ENCODE data around the gene BRSK2.

The BRSK2 gene

DNA sequence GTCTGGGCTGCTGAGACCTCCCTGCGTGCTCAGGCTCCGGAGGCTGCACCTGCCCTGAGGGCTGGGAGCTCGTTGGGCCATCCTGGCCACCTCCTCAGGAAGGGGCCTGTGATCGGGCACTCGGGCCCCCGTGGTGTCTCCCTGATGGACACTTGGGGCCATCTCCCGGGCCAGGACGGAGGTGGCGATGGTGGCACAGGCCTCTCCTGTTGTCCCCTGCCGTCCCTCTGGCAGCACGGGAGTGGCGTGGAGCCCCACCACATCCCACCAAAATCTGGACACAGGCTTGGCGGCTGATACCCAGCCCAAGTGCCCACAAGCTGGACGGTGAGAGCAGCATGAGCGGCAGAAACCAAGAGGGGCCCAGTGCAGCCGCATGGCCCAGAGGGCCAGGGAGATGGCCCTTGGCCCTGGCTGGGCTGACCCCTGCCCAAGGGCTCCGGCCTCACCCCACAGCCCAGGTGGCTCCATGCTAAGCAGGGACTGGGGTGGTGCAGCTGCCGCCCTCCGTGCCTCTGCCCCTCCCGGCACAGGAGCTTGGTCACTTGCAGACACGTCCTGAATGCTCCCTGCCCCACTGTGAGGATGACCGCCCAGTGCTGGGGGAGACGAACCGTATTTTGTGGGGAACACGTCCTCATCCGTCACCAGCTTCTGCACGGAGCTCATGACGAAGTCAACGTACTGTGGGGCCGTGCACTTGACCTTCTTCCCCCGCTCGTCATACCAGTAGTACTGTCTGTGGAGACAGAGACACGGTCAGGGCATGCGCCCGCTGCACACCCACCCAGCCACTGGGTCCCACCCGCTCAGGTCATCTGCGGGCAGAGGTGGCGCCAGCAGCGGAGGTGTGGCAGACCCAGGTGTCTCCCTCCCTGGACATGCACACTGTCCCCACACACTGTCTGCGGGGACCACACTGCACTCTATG is 81.2 kb downstream of the BRSK2 start:
- no peak for DNase-seq

DNA sequence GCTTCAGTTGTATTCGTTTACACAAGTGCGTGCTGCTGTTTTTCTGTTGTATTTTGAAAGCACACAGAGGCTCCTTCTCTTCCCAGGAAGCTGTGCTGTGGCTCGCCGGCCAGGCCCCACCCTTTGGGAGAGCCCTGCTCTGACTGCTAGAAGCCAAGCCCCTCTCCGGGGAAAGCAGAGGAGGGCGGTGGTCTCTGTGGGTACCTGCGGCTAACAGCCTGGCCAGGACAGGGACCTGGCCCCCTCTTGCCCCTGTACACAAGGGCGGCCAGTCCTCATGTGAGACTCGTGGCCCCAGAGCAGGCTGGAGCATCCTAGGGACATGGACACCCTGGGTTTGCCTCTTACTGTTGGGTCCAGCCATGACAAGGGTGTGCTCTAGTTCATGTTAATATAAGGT is 82.0 kb downstream of the BRSK2 start:
- DNase-seq = no peak

DNA sequence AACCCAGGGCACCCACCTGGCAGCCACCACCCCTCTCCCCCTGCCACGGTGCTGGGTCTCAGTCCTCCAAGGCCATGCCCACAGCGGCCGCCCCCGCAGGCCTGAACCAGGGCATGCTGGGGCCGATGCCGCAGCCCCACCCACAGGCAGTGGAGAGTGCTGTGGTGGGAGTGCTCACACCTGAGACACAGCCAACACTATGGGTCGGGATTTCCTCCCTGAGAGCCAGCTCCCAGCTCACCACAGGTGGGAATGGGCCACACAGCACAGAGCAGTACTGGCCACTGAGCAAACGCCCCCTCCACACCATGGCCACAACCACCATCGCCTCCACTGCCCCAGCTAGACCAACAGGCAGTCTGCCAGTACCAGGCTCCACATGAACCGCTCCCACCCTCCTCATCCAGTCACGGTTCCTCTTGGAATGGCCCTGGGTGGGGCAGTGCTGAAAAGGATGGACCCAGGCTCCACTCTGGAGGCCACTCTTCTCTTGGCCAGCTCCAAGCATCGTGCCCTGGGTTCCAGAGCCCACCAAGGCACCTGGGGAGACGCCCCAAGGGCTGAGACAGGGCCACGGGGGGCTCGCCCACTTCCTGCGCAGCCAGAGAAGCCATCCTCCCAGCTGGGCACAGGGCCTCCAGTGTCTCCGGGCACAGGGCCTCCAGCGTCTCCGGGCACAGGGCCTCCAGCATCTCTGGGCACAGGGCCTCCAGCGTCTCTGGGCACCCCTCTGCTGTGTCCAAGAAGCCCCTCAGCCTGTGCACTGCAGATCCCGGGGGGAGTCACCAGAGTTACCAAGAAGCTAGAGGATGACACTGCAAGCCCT is 82.7 kb downstream of the BRSK2 start:
- no peak for DNase-seq

DNA sequence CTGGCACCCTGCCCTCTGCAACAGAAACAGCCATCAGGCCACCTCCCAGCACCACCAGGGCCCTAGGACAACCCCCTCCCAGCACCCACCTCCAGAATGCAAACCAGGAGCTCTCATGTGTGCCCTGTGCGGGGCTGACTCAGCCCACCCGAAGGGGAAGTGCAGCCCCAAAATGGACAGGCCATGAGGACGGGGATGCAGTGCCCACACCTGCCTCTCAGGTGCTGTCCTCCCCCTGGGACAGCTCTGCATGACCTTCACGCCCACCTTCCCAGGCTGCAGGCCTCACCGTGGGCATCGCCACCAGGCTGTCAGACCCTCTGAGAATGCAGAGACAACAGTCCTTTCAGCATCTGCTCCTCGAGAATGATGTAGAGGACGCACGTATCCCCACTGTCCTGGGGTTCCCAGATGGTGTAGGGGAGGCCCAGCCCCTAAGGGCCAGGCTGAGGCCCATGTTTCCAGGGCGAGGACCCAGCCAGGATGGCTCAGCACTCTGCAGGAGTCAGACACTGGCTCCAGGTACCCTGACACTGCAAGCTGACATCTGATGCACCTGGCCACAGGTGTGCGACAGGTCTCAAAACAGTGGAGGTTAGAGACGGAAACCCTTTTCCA is 83.4 kb downstream of the BRSK2 start:
- no peak for DNase-seq

DNA sequence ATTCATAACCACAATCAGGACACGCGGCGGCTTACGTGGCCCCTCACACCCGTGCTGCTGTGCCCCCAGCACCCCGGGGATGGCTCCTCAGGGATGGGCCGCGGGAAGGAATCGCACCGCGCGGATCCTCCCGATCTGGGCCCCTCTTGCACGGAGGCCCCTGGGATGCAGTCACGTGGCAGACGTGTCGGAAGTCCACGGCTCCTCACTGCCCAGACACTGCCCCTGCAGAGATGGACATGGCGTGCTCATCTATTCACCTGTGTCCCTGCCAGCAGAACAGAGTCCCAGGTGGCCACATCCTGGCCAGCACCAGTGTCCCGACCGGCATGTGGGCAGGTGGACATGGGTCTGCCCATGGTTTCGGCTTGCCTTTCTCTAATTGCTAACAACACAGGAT is 84.1 kb downstream of the BRSK2 start:
- no peak for DNase-seq

DNA sequence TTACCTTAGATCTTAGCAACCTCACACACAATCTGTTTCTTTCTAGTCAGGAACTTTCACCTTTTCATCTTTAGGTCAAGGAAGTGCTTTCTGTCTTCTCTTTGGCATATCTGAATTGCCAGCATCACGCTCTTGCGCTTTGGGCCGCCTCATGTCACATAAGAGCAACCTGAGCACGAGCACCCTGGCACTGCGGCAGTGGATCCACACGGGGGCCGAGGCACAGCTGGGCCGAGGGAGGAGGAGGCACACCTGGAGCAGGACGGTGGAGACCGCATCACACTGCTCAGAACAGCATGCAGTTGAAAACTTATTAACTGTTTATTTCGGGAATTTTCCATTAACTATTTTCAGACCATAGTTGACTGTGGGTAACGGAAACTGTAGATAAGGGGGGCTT is 86.1 kb downstream of the BRSK2 start:
- DNase-seq = no peak

DNA sequence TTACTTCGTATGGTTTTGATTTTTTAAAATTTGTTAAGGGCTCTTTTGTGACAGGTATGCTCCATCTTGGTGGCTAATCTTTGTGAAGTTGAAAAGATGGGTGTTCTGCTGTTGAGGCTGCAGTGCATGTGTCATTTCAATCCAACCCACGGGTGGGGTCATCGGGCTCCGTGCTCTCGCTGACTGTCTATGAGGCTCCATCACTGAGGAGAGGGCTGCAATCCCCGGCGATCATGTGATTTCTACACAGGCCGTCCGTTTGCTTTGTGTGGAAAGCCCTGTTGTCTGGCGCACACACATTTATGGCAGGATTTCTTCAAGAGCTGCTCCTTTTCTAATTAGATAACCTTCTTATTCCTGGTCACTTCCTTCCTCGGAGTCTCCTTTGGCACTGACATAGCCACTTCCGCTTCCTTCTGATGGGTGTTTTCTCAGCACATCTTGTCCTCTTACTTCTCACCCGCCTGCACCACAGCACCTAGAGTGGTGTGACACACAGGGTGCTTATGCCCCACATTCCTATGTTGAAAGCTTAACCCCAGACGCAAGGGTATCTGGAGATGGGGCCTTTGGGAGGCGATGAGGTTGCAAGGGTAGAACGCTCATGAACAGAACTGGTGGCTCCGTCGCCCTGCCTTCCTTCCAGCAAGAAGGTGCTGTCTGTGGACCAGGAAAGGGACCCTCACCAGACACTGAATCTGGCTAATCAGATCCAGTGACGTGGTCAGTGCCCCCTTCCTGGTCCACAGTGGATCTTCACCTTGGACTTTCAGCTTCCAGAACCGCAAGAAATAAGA is 87.4 kb downstream of the BRSK2 start:
- DNase-seq = no peak

DNA sequence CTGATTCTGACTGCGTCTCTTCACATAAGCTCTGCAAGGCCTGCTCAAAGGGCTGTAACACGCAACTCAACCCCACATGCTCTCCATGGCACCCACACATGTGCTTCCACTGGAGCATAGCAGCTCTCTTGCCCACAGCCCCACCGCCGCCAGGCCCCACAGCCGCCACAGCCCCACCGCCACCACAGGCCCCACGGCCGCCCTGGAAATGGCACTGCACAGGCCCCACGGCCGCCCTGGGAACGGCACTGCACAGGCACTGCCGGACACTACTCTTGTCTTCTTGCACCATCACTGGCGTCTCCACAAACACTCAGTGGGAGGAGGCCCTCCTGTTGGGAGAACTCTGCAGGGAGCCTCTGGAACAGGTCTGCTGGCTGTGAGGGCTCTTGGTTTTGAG is 88.3 kb downstream of the BRSK2 start:
- DNase-seq = no peak

DNA sequence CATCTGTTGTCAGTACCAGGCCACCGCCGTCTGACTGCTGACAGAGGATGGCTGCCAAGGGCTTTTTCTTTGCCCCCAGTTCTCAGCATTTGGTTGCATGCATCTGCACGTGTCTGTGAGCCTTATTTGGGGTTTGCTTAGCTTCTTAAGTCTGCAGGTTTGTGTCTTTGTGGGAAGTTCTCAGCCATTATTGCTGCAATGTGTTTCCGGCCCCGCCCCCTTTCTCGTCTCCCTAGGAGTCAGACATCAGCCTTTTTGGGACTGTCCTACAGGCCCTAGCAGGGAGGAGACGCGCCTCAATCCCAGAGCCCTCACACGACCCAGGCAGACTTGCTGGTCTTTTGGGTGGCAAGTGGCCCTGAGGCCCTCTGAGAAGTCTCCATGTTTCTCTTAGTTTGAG is 88.8 kb downstream of the BRSK2 start:
- DNase-seq = no peak

DNA sequence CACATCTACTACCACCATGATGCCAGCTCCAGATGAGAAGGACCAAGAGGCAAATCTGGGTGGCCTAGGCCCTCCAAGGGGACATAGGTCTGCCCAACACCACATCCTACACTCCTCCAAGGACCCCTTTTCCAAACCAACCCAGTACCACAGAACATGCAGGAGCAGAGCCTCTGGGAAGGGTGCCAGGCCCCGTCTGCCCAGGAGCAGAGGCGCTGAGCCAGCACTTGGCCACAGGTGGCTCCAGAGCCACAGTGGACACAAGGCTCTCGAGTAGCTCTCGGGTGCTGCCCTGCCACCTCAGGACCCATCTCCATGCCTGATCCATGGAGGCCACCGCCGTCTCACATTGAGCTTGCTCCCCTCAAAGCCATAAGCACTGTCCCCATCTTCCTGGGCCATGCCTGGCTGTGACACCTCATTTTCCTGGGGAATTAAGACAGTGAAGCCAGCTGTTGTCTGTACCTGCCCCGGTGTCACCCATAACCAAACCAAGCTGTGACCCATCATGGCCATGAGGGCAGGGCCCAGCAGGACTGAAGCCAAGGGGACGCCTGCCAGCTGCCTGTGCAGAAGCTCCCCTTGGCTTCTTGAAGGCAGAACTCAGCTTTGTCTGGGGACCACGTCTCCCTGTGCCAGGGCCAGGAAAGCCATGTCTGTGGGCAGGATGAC is 89.4 kb downstream of the BRSK2 start:
- no peak for DNase-seq

DNA sequence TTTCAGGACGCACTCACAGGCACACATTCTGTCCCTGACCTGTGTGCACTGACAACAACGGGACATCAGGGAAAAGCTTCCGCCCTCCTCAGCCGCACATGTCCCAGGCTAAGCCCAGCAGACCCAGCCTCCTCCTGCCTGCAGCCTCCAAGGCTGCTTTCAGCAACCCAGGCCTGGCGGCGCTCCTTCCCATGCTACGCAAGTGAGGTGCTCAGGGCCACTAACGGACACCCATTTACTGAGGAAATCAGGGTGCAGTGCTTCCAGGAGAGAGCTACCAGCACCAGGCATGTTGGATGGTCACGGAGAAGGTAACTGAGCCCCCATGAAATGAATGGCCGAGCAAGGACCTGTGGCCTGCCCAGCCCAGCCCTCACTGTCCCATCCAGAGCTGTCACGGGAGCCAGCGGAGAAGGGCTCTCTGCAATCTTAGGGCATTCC is 90.0 kb downstream of the BRSK2 start:
- DNase-seq = no peak

DNA sequence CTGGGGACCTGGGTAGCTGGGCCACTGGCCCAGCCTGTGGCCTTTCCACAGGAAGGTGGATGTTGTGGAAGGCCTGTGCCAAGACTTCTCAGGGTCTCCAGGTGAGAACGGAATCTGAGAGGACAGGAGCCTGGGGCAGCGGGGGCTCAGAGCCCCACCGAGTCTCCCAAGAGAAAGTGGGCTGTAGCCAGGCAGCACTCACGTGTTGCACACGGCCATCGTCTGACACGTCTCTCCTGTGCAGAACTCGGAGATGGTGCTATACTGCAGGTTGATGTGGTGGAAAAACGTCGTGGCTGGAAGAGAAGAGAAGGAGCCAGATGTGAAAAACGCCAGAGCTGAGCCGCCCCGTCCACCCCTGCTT is 90.4 kb downstream of the BRSK2 start:
- no peak for DNase-seq

DNA sequence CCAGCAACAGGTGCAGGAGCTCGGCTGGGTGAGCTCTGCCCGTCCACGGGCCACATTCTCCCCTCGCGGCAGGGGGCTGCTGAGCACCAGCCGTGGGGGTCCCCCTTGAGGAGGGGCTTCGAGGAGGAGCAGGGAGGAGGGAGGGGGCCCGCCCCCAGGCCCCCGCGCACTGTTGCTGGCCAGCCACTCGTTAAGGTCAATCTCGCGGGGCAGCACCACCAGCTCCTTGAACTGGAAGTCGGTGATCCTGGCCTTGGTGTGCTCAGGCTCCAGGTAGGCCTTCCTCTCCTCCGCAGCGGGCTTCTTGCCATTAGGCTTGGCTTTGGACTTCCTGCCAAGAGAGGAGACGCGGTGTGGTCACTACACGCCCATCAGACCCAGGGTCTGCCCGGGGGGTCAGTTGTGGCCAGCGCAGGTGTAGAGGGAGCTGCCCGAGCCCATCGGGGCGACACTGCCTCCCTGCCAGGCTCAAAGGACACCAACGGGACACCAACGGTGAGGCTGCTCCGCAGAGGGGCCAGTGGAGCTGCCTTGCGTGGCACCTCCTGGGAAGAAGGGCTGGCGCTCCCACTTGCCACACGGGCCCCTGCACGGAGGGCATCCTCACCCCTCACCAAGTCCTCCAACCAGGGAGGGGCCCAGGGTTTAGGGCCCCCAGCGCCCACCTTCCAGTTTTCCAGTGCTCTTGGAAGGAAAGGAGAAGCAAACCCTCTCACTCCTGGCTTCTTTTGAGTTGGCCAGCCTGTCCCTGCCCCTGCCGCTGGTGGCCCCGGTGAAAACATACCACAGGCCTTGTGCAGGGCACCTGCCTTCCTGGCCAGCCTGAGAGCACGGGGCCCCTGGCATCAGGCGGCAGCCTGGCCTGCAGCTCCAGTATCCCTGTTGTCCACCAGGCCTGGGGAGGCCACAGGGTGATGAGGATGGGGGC is 91.1 kb downstream of the BRSK2 start:
- no peak for DNase-seq

DNA sequence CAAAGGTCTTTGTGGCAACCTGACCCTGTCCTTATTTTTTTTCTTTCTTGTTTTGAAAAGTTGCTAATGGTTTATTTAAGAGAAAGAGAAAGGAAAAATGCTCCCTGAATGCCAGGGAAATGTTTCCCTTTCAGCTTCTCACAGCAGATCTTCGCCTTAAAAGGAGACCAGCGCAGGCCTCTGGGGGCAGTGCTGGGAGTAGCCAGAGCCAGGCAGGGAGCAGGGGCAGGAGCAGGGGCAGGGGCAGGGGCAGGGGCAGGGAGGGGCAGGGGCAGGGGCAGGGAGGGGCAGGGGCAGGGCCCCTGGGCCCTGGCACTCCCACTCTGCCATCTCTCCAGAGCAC is 91.7 kb downstream of the BRSK2 start:
- no peak for DNase-seq

DNA sequence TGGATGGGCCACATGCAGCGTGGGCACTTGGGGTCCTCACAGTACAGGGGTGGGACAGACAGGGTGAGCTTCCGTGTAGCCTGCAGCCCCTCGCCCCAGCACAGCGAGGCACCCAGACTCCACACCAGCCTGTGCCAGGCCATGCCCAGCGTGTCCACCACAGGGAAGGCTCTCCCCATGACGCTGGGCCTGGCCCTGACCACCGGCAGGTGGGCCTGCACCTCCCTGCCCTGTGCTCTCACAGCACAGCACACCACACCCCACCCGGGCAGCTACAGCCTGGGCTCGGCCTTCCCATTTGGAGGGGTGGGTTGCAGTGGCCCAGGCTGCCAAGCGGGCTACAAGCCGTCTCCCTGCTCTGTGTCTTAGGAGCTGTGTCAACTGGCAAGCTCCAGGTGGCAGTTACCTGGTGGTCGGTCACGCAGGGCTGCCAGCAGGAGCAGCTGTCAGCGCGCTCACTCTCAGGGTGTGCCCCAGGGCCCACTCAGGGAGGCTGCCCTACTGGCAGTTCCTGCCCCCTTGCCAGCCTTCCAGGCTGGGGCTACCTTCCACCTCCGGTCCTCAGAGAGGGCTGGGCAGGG is 92.2 kb downstream of the BRSK2 start:
- DNase-seq = no peak

DNA sequence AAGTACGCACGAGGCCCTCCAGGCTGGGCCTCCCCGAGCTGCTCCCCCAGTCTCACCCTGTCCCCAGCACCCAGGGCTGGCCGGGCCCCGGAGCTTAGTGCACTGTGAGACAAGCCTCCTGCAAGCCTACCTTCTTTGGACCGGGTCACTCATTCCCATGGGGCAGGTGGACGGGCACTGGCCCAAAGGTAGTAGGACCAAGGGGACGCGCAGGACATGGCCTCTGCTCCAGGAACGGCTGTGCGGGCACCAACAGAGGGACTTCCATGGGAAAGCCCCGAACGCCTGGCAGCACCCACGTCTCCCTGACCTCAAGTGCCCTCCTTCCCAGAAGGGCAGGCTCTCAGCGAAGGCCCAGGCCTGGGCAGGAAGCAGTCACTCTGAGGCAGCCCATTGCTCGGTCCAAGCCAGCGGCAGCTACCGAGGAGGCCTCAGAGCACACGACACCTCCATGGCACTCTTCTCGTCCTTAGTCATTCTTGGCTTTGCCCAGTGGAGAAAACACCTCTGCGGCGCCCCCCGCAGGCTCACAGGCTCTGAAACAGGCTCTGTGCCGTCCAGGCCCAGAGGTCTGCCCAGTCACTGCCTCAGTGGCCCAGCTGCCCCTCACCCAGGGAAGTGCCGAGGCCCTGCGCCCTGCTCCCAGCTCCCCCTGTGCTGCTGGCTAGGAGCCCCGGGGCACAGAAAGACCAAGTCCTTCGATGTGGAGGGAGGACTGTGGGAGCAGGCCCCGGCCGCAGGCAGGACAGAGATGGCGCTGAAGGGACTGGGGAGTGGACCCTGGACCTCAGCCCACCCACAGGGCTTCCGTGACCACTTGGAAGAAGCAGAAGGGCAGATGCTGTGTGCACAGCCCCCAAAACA is 93.1 kb downstream of the BRSK2 start:
- DNase-seq = no peak

DNA sequence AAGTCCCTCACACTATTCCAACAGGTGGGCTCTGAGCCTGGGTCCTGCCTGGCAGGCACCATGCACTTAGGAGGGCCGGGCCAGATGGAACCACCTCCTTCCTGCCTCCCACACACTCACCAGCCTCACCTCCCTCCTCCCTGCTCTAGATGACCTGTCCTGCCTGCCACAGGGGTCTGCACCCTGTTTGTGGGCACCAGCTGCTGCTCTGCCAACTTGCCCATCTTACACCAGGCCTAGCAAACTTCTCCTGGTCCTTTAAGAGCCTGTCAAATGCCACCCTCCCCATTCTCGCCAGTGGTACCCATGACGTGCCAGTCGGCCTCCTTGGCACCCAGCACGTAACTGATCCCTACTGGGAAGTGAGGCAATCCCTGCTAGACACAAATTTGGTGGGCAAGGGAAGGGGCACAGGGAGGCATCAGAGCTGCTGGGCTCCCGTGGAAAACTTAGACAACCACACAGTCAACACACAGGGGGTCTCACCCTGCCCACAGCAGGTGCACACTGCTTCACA is 93.8 kb downstream of the BRSK2 start:
- DNase-seq = no peak

DNA sequence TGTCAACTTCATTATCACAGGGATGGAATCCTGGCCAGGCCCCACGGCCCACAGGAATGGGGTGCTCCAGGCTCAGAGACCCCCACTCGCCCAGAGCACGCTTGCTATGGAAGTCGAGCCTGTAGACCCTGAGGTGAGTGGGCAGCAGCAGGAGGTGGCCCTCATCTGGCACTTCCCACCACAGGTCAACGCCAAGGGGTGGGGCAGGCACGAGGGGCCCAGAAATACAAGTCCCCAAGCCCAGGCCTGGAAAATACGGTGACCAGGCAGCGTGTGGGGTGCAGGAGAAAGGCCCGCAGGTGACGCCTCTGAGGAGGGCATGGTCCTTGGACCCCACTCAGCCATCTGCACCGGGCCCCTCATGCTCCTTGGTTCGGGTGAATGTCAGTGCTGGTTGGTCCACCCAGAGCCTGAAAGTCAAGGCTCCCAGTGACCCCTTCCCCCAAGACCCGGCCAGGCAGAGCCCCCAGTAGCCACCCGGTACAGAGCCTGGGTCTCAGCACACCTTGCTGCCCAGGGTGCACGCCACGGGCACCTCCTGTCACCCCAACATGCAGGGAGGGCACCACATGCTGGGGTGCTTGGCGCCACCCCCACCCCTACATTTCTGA is 94.4 kb downstream of the BRSK2 start:
- no peak for DNase-seq
